Measurements from ENCODE around the gene NRXN3.

NRXN3 gene

GRCh38 chr14:79573486-79573885 lies 1403.3 kb downstream of the NRXN3 start:
- DNase-seq = no peak

- no peak for DNase-seq
Measured at GRCh38 chr14:79575032-79575431, 1404.9 kb downstream of the NRXN3 start.

- DNase-seq = no peak
Measured at GRCh38 chr14:79576424-79576823, 1406.3 kb downstream of the NRXN3 start.

GRCh38 chr14:79578470-79578869 lies 1408.3 kb downstream of the NRXN3 start:
- DNase-seq = no peak

- DNase-seq = no peak
Measured at GRCh38 chr14:79580414-79580813, 1410.2 kb downstream of the NRXN3 start.

- DNase-seq = no peak
Measured at GRCh38 chr14:79580906-79581305, 1410.7 kb downstream of the NRXN3 start.

GRCh38 chr14:79581912-79582576 lies 1411.9 kb downstream of the NRXN3 start:
- DNase-seq = no peak

- no peak for DNase-seq
Measured at GRCh38 chr14:79583738-79584408, 1413.7 kb downstream of the NRXN3 start.

GRCh38 chr14:79584679-79585078 lies 1414.5 kb downstream of the NRXN3 start:
- no peak for DNase-seq

GRCh38 chr14:79585845-79586244 lies 1415.7 kb downstream of the NRXN3 start:
- DNase-seq = no peak

- no peak for DNase-seq
Measured at GRCh38 chr14:79586416-79586815, 1416.2 kb downstream of the NRXN3 start.

- DNase-seq = no peak
Measured at GRCh38 chr14:79586989-79587598, 1416.9 kb downstream of the NRXN3 start.

GRCh38 chr14:79587875-79588274 lies 1417.7 kb downstream of the NRXN3 start:
- DNase-seq = no peak

GRCh38 chr14:79588398-79588797 lies 1418.2 kb downstream of the NRXN3 start:
- DNase-seq = no peak

GRCh38 chr14:79596551-79596950 lies 1426.4 kb downstream of the NRXN3 start:
- DNase-seq = no peak

- no peak for DNase-seq
Measured at GRCh38 chr14:79597566-79597965, 1427.4 kb downstream of the NRXN3 start.

GRCh38 chr14:79598339-79598738 lies 1428.2 kb downstream of the NRXN3 start:
- DNase-seq = no peak

- DNase-seq = no peak
Measured at GRCh38 chr14:79599239-79599638, 1429.1 kb downstream of the NRXN3 start.

- DNase-seq = no peak
Measured at GRCh38 chr14:79600406-79600805, 1430.2 kb downstream of the NRXN3 start.

GRCh38 chr14:79601579-79601978 lies 1431.4 kb downstream of the NRXN3 start:
- DNase-seq = no peak

GRCh38 chr14:79602045-79602444 lies 1431.9 kb downstream of the NRXN3 start:
- no peak for DNase-seq

GRCh38 chr14:79602742-79603141 lies 1432.6 kb downstream of the NRXN3 start:
- no peak for DNase-seq

- DNase-seq = no peak
Measured at GRCh38 chr14:79605849-79606248, 1435.7 kb downstream of the NRXN3 start.

- no peak for DNase-seq
Measured at GRCh38 chr14:79608446-79608845, 1438.3 kb downstream of the NRXN3 start.

All from activated effector memory CD4-positive, alpha-beta T cell treated with anti-CD3 and anti-CD28 coated beads, Interleukin-2, amount 50 U/mL, for 16 hours (primary cell).